Large intestine (tissue), 3 donors: ENCODE results near the gene CXCL17. TPM values are rescaled to one million over a fixed set of nuclear protein-coding genes. Genes with fewer than 3 reads are reported as not detected.
A peak's percentile ranks its signal among the peaks of the same experiment; 100 is the strongest.

ENCODE experiments used
- DNase-seq, 2 donors: peaks; one replicate each; pipeline versions ENCODE4 v3.0.0 to v3.0.0-alpha.2; 2013
- H3K27ac ChIP-seq: one replicate; pipeline ENCODE4 v1.5.1; 2013; ENCODE audit warnings: low read length
- H3K27me3 ChIP-seq: 2 replicates; pipeline ENCODE4 v1.6.1; 2013; ENCODE audit warnings: low read length; ENCODE audit not compliant: control insufficient read depth, insufficient read depth
- H3K36me3 ChIP-seq: 2 replicates; pipeline ENCODE4 v1.6.1; 2013; ENCODE audit warnings: low read length; ENCODE audit not compliant: control insufficient read depth, insufficient read depth
- H3K4me1 ChIP-seq: one replicate; pipeline ENCODE4 v1.6.1; 2013; ENCODE audit warnings: low read length; ENCODE audit not compliant: control insufficient read depth, insufficient read depth
- H3K4me3 ChIP-seq: one replicate; pipeline ENCODE4 v1.5.1; 2013; ENCODE audit warnings: low read length
- H3K9me3 ChIP-seq: one replicate; pipeline ENCODE4 v1.6.1; 2013; ENCODE audit warnings: mild to moderate bottlenecking, low read depth, low read length, moderate library complexity; ENCODE audit not compliant: control insufficient read depth
- WGBS: methylation state at CpG from one replicate; pipeline ENCODE4 v1.1.5; 2013; ENCODE audit warnings: low lambda C conversion rate; ENCODE audit not compliant: insufficient coverage; 5-methylcytosine and 5-hydroxymethylcytosine counted together
- polyA plus RNA-seq: library from polyadenylated mRNA; unstranded; fragments of 120-200 nt; gene quantifications from one replicate; pipeline ENCODE4 v1.2.1, GENCODE V29; 2013

Gene CXCL17
- polyA plus RNA-seq, 1 donor: 0.07 TPM

GRCh38 chr19:42445948-42446347 lies 3.2 kb upstream of the CXCL17 start:
- WGBS: 100% methylated on average over 1 of the region's 7 CpGs
- H3K4me3 ChIP-seq: no peak overlapping the region
- no peak overlapping the region for H3K27ac ChIP-seq
- H3K36me3 ChIP-seq: no peaks in the 10 kb centered on the region
- peaks cover 41% of the 10 kb centered on the region for H3K4me1 ChIP-seq
- no peaks in the 10 kb centered on the region for H3K9me3 ChIP-seq
- H3K27me3 ChIP-seq: no peaks in the 10 kb centered on the region
- no peak for DNase-seq

GRCh38 chr19:42443944-42444398 lies 1.2 kb upstream of the CXCL17 start:
- Histone ChIP-seq H3K27ac (peak overlapping the region; percentile 78), H3K4me3 (no peak overlapping the region), H3K36me3 (no peaks in the 10 kb centered on the region), H3K9me3 (no peaks in the 10 kb centered on the region), H3K4me1 (peaks cover 34% of the 10 kb centered on the region), H3K27me3 (no peaks in the 10 kb centered on the region)
- no CpG with 5 or more reads among the region's 4 CpGs for WGBS
- peak; percentile 61 to 80 for DNase-seq

- H3K36me3 ChIP-seq: no peaks in the 10 kb centered on the region
- no peak overlapping the region for H3K27ac ChIP-seq
- no peaks in the 10 kb centered on the region for H3K9me3 ChIP-seq
- H3K4me3 ChIP-seq: no peak overlapping the region
- H3K27me3 ChIP-seq: no peaks in the 10 kb centered on the region
- peaks cover 34% of the 10 kb centered on the region for H3K4me1 ChIP-seq
- DNase-seq: peak in 1 of 2 donors; percentile 48
- WGBS: no CpG with 5 or more reads among the region's 2 CpGs
Measured at GRCh38 chr19:42441049-42441445, 1.7 kb downstream of the CXCL17 start.

- peak; percentile 67 to 73 for DNase-seq
- WGBS: no CpG with 5 or more reads among the region's 16 CpGs
- H3K4me3 ChIP-seq: no peak overlapping the region
- H3K27me3 ChIP-seq: no peaks in the 10 kb centered on the region
- H3K27ac ChIP-seq: no peak overlapping the region
- peaks cover 34% of the 10 kb centered on the region for H3K4me1 ChIP-seq
- H3K9me3 ChIP-seq: no peaks in the 10 kb centered on the region
- H3K36me3 ChIP-seq: no peaks in the 10 kb centered on the region
Measured at GRCh38 chr19:42440357-42441048, 2.2 kb downstream of the CXCL17 start.

GRCh38 chr19:42436006-42436405 lies 6.7 kb downstream of the CXCL17 start:
- Histone ChIP-seq H3K27ac (no peak overlapping the region), H3K27me3 (no peaks in the 10 kb centered on the region), H3K4me3 (no peak overlapping the region), H3K9me3 (no peaks in the 10 kb centered on the region), H3K4me1 (peaks cover 18% of the 10 kb centered on the region), H3K36me3 (no peaks in the 10 kb centered on the region)
- no peak for DNase-seq
- WGBS: no CpG with 5 or more reads among the region's 3 CpGs

- Histone ChIP-seq H3K27ac (no peak overlapping the region), H3K27me3 (no peaks in the 10 kb centered on the region), H3K4me3 (no peak overlapping the region), H3K36me3 (no peaks in the 10 kb centered on the region), H3K4me1 (peaks cover 11% of the 10 kb centered on the region), H3K9me3 (no peaks in the 10 kb centered on the region)
- WGBS: no CpG with 5 or more reads among the region's 6 CpGs
- DNase-seq: no peak
Measured at GRCh38 chr19:42435316-42435715, 7.4 kb downstream of the CXCL17 start.

GRCh38 chr19:42433503-42434260 lies 9.1 kb downstream of the CXCL17 start:
- DNase-seq: peak; percentile 90 to 92
- 78% methylated on average over 3 of the region's 9 CpGs for WGBS
- no peaks in the 10 kb centered on the region for H3K36me3 ChIP-seq
- peaks cover 13% of the 10 kb centered on the region for H3K4me1 ChIP-seq
- H3K27me3 ChIP-seq: no peaks in the 10 kb centered on the region
- H3K4me3 ChIP-seq: no peak overlapping the region
- no peaks in the 10 kb centered on the region for H3K9me3 ChIP-seq
- H3K27ac ChIP-seq: peak overlapping the region; percentile 82

GRCh38 chr19:42431486-42431885 lies 11.3 kb downstream of the CXCL17 start:
- Histone ChIP-seq H3K27me3 (no peaks in the 10 kb centered on the region), H3K4me3 (no peak overlapping the region), H3K9me3 (no peaks in the 10 kb centered on the region), H3K36me3 (no peaks in the 10 kb centered on the region), H3K27ac (no peak overlapping the region), H3K4me1 (peaks cover 16% of the 10 kb centered on the region)
- DNase-seq: no peak
- WGBS: 100% methylated on average over 1 of the region's 1 CpG

GRCh38 chr19:42428676-42429075 lies 14.1 kb downstream of the CXCL17 start:
- no peak for DNase-seq
- H3K36me3 ChIP-seq: no peaks in the 10 kb centered on the region
- WGBS: 100% methylated on average over 1 of the region's 3 CpGs

GRCh38 chr19:42427313-42427712 lies 15.4 kb downstream of the CXCL17 start, which contains the start of gene LIPE:
LIPE (minus strand) TSS chr19:42427388; CDS start chr19:42427149, 239 bp downstream.
- no peaks in the 10 kb centered on the region for H3K36me3 ChIP-seq
- WGBS: no CpG with 5 or more reads among the region's 4 CpGs
- no peak within 1 kb of the TSS for H3K4me3 ChIP-seq
- no peak for DNase-seq
- H3K27me3 ChIP-seq: no peaks in the 10 kb centered on the region
- peaks cover 22% of the 10 kb centered on the region for H3K4me1 ChIP-seq
- peaks cover 7% of the 10 kb centered on the region for H3K9me3 ChIP-seq
- peak within 1 kb of the TSS; percentile 59 for H3K27ac ChIP-seq

More at GRCh38 chr19:42428676-42429075, 14.1 kb downstream of the CXCL17 start:
- Histone ChIP-seq H3K27ac (peak overlapping the region; percentile 59), H3K27me3 (no peaks in the 10 kb centered on the region), H3K9me3 (peaks cover 7% of the 10 kb centered on the region), H3K4me1 (peaks cover 28% of the 10 kb centered on the region), H3K4me3 (no peak overlapping the region)
